HUES6 (cell line): ENCODE data around the gene GCHFR.

ENCODE experiments used
- H3K27ac ChIP-seq: 2 replicates; pipeline ENCODE4 v1.7.0; 2013; ENCODE audit warnings: low read depth, mild to moderate bottlenecking, low read length, inconsistent platforms
- H3K27me3 ChIP-seq: 2 replicates; pipeline ENCODE4 v1.6.1; 2013; ENCODE audit warnings: low read length; ENCODE audit not compliant: control insufficient read depth, insufficient read depth
- H3K36me3 ChIP-seq: 2 replicates; pipeline ENCODE4 v1.6.1; 2013; ENCODE audit warnings: low read length; ENCODE audit not compliant: control insufficient read depth, insufficient read depth
- H3K4me1 ChIP-seq: 2 replicates; pipeline ENCODE4 v1.6.1; 2013; ENCODE audit warnings: low read length; ENCODE audit not compliant: control insufficient read depth, insufficient read depth
- H3K4me3 ChIP-seq: 2 replicates; pipeline ENCODE4 v1.5.1; 2013; ENCODE audit warnings: low read depth, low read length
- H3K9ac ChIP-seq: one replicate; pipeline ENCODE4 v1.6.1; 2013; ENCODE audit warnings: mild to moderate bottlenecking, low read length
- H3K9me3 ChIP-seq: 2 replicates; pipeline ENCODE4 v1.6.1; 2013; ENCODE audit warnings: low read depth, low read length; ENCODE audit not compliant: control insufficient read depth, insufficient read depth

Gene GCHFR

GRCh38 chr15:40739854-40740253 is 24.0 kb upstream of the GCHFR start:
- Histone ChIP-seq H3K27ac (peak overlapping the region; percentile 61; the same call in 1 of the 2 replicates), H3K36me3 (peaks cover 65% of the 10 kb centered on the region), H3K9ac (peak overlapping the region; percentile 55), H3K4me1 (peaks cover 27% of the 10 kb centered on the region), H3K9me3 (no peaks in the 10 kb centered on the region), H3K4me3 (no peak overlapping the region), H3K27me3 (no peaks in the 10 kb centered on the region)

- Histone ChIP-seq H3K9ac (no peak overlapping the region), H3K27ac (no peak overlapping the region), H3K4me3 (no peak overlapping the region), H3K9me3 (no peaks in the 10 kb centered on the region), H3K27me3 (no peaks in the 10 kb centered on the region), H3K4me1 (peaks cover 21% of the 10 kb centered on the region), H3K36me3 (peaks cover 42% of the 10 kb centered on the region)
Measured at GRCh38 chr15:40743485-40743901, 20.4 kb upstream of the GCHFR start.

- H3K4me3 ChIP-seq: no peak overlapping the region
- H3K27ac ChIP-seq: no peak overlapping the region
- no peaks in the 10 kb centered on the region for H3K27me3 ChIP-seq
- H3K9ac ChIP-seq: no peak overlapping the region
- H3K4me1 ChIP-seq: peaks cover 16% of the 10 kb centered on the region
- no peaks in the 10 kb centered on the region for H3K9me3 ChIP-seq
- H3K36me3 ChIP-seq: peaks cover 43% of the 10 kb centered on the region
Measured at GRCh38 chr15:40743921-40744814, 19.7 kb upstream of the GCHFR start.

- no peaks in the 10 kb centered on the region for H3K27me3 ChIP-seq
- H3K4me3 ChIP-seq: no peak overlapping the region
- H3K36me3 ChIP-seq: peaks cover 39% of the 10 kb centered on the region
- H3K9me3 ChIP-seq: no peaks in the 10 kb centered on the region
- no peak overlapping the region for H3K27ac ChIP-seq
- H3K4me1 ChIP-seq: peaks cover 10% of the 10 kb centered on the region
- H3K9ac ChIP-seq: no peak overlapping the region
Measured at GRCh38 chr15:40744815-40745152, 19.1 kb upstream of the GCHFR start.

- peaks cover 52% of the 10 kb centered on the region for H3K36me3 ChIP-seq
- no peak overlapping the region for H3K4me3 ChIP-seq
- H3K4me1 ChIP-seq: no peaks in the 10 kb centered on the region
- H3K27ac ChIP-seq: no peak overlapping the region
- H3K9me3 ChIP-seq: no peaks in the 10 kb centered on the region
- no peaks in the 10 kb centered on the region for H3K27me3 ChIP-seq
- no peak overlapping the region for H3K9ac ChIP-seq
Measured at GRCh38 chr15:40746916-40747418, 16.9 kb upstream of the GCHFR start.

- Histone ChIP-seq H3K4me1 (no peaks in the 10 kb centered on the region), H3K4me3 (no peak overlapping the region), H3K36me3 (peaks cover 49% of the 10 kb centered on the region), H3K27me3 (no peaks in the 10 kb centered on the region), H3K9ac (no peak overlapping the region), H3K27ac (no peak overlapping the region), H3K9me3 (no peaks in the 10 kb centered on the region)
Measured at GRCh38 chr15:40747685-40748631, 15.9 kb upstream of the GCHFR start.

- H3K9ac ChIP-seq: no peak overlapping the region
- no peaks in the 10 kb centered on the region for H3K9me3 ChIP-seq
- H3K4me1 ChIP-seq: no peaks in the 10 kb centered on the region
- peaks cover 37% of the 10 kb centered on the region for H3K36me3 ChIP-seq
- H3K27me3 ChIP-seq: no peaks in the 10 kb centered on the region
- no peak overlapping the region for H3K4me3 ChIP-seq
- no peak overlapping the region for H3K27ac ChIP-seq
Measured at GRCh38 chr15:40749151-40749630, 14.7 kb upstream of the GCHFR start.

- Histone ChIP-seq H3K9ac (no peak overlapping the region), H3K4me3 (no peak overlapping the region), H3K27me3 (no peaks in the 10 kb centered on the region), H3K4me1 (peaks cover 3% of the 10 kb centered on the region; the same call in 1 of the 2 replicates), H3K36me3 (peaks cover 24% of the 10 kb centered on the region), H3K27ac (no peak overlapping the region), H3K9me3 (no peaks in the 10 kb centered on the region)
Measured at GRCh38 chr15:40750885-40751284, 13.0 kb upstream of the GCHFR start.

GRCh38 chr15:40751745-40752144 is 12.1 kb upstream of the GCHFR start:
- H3K27ac ChIP-seq: no peak overlapping the region
- H3K36me3 ChIP-seq: peaks cover 23% of the 10 kb centered on the region
- peaks cover 6% of the 10 kb centered on the region; the same call in 1 of the 2 replicates for H3K4me1 ChIP-seq
- no peak overlapping the region for H3K9ac ChIP-seq
- H3K27me3 ChIP-seq: no peaks in the 10 kb centered on the region
- H3K4me3 ChIP-seq: no peak overlapping the region
- H3K9me3 ChIP-seq: no peaks in the 10 kb centered on the region

- no peak overlapping the region for H3K27ac ChIP-seq
- peaks cover 21% of the 10 kb centered on the region for H3K36me3 ChIP-seq
- peak overlapping the region; percentile 98 for H3K4me3 ChIP-seq
- peak overlapping the region; percentile 80 for H3K9ac ChIP-seq
- H3K4me1 ChIP-seq: peaks cover 6% of the 10 kb centered on the region; the same call in 1 of the 2 replicates
- H3K27me3 ChIP-seq: no peaks in the 10 kb centered on the region
- H3K9me3 ChIP-seq: no peaks in the 10 kb centered on the region
Measured at GRCh38 chr15:40754574-40754882, 9.3 kb upstream of the GCHFR start.
